NCI-H2196 treated with DMSO at 0.1 percent for 48 hours (cell line): ENCODE results near the gene NOL9.

ENCODE experiments used
- DNase-seq: peaks from one replicate; lab custom pipeline; 2025; ENCODE audit not compliant: unreplicated experiment; lab: John Stamatoyannopoulos, UW

The NOL9 gene

GRCh38 chr1:6473156-6473555 is 81.2 kb downstream of the NOL9 start:
- DNase-seq: no peak

GRCh38 chr1:6472391-6472790 is 81.9 kb downstream of the NOL9 start:
- no peak for DNase-seq

GRCh38 chr1:6471970-6472368 is 82.3 kb downstream of the NOL9 start:
- no peak for DNase-seq
